ENCODE results near the gene ASCL1.
A peak's percentile ranks its signal among the peaks of the same experiment; 100 is the strongest.

The ASCL1 gene

DNA sequence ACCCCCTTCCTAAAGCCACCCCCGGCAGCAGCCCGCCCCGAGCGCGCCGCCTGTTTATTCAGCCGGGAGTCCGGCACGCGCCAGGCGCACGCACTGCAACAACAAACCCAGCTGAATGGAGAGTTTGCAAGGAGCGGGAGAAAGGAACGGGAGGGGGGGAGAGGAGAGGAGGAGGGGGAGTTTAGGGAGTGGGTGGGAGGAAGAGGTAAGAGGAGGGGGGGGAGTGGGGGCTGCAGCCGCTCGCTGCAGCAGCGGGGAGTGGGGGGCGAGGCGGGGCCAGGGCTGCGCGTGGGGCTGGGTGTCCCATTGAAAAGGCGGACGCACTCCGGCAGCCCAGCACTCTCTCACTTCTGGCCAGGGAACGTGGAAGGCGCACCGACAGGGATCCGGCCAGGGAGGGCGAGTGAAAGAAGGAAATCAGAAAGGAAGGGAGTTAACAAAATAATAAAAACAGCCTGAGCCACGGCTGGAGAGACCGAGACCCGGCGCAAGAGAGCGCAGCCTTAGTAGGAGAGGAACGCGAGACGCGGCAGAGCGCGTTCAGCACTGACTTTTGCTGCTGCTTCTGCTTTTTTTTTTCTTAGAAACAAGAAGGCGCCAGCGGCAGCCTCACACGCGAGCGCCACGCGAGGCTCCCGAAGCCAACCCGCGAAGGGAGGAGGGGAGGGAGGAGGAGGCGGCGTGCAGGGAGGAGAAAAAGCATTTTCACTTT lies at the start of gene ASCL1:
Gene ASCL1 (plus strand): TSS at position 336 of the 712 bp plus-strand sequence. CDS start 571 bp downstream, outside the sequence.
- peak; percentile 94 for DNase-seq

DNA sequence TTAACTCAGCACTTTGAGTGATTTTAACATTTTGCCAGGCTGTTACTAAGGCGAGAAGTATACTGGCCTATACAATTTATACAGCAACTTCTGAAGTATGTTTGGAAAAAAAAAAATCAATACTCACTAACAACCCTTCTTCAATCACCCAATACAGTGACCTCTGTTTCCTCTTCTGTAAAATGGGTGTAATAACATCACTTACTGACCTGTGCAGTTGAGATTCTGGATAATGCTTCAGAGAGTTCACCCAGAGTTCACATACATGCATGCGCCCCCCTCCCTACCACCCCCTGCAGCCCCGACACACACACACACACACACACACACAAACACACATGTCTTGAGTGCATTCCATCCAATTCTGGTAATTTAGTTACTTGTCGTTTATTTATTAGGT lies 49.6 kb upstream of the ASCL1 start:
- DNase-seq, result no peak

DNA sequence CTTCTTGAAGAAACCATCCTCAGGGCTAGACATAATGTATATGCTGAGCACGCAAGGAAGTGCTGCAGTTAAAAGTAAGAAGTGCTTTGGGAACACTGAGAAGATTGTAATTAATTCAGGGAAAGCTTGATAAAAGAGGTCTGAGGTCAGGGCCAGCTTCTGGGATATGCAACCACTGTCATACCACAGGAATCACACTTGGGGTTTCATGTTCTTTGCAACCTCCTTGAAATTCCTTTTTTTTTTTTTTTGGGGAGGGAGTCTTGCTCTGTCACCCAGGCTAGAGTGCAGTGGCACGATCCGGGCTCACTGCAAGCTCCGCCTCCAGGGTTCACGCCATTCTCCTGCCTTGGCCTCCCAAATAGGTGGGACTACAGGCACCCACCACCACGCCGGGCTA lies 47.3 kb upstream of the ASCL1 start:
- no peak for DNase-seq

DNA sequence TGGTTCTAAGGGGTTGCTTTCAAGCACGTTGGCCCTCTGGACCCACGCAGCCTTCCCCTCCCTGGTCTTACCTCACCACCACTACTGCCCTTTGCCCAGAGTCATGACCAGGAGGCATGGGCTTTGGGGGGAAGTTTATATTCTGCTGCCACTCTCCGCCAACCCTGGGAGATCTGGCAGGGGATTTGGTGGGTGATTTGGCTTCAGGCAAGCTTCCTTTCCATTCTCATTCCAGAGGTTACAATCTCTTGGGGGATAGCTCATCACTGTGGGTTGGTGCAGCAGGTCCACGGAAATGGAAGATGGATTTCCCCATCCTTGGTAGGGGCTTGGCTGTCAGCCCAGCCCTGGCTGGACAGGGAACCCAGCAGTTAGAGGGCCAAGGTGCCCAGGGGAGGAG lies 46.7 kb upstream of the ASCL1 start:
- no peak for DNase-seq

DNA sequence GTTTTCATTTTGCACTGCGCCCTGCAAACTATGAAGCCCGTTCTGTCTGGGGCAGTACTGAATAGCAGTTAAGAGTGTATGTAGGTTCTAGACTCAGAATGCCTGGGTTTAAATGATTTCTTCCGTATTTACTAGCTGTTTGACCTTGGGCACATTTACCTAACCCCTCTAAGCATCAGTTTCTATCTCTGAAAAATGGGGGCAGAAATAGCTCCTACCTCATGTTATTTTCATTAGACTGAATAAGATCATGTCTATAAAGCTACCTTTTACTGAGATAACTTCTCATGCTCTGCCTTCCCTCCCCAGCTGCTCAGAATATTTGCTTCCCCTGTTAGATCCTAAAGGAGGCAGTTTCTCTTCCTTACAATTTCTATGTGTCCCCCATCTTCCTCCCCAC lies 46.2 kb upstream of the ASCL1 start:
- DNase-seq, result no peak

DNA sequence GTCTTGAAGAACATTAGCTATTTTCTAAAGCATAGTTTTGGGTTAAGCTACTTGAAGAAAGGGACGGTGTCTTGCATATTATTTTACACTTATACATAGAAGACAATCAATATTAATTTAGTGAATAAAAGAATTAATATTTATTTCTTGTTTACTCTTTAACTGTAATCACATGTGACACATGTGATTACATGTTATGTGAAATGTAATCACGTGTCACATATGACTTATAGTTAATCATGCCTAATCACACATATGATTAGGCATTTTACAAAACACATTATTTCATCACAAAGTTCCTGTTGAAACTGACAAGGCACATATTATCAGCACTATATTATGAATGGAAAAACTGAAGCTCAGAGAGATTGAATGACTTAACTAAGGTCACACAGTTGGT lies 45.2 kb upstream of the ASCL1 start:
- DNase-seq, result no peak

DNA sequence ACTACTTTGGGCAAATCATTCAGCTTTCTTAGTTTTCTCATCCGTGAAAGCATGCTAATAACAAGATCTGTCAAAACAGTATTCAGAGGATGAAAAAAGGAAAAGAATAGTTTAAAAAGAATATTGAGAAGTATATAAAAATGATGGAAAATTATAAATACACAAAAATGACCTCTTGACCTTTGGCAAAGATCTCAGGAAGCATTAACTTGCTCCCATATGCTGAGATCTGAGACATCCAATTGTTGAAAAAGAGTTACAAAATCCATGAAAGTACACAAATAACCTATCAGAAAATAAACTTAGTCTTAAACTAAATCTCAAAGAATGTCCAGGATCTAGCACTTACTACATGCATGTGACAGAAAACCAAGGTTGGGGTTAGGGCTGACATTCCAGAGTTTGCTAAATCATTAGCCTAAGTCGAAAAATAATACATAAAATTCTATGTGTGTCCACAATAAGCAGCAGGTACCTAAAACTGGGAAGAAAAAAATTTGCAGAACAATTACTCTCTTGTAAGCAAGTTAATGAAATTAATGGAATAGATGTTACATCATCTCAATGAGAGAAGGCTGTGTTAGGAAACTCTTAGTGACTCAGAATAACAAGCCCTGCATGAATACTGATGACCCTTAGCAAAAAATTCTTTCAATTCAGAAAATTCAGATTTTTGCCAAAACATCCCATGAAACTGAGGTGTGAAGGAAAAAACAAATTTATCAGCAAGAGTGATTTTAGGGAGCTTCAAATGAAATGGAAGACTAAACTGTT lies 43.8 kb upstream of the ASCL1 start:
- DNase-seq, result no peak

DNA sequence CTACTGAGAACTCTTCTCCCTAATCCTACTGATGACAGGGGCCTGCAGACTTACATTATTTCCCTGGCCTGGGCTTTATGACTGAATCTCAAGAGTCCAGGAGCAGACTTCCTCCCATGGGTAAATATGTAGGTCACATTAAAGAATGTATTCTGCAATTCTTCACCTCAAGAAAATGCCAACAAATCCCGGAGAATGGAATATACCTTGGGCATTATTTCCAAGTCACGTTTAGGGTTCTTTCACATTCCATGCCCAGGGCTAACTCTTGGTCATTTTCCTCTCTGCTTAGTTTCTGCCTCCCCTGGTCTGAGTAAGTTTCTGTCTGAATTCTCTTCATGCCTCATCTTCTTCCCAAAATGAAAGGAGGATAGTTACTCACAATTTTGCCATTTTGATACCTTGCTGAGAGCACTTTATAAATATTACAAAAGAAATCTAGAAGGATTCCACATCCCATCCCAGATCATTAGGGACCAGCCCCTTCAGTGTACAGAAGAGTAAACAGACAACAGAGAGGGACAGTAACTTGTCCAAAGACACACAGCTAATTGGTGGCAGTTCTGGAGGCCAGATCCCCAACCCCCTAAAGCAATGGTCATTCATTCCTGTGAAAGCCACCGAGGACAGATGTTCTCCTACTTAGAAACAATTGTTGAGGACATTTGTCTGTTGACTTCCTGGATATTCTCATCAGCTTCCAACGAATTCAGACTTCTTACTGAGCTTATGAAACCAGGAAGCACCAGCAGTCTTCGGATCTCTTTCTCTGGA lies 41.0 kb upstream of the ASCL1 start:
- no peak for DNase-seq

DNA sequence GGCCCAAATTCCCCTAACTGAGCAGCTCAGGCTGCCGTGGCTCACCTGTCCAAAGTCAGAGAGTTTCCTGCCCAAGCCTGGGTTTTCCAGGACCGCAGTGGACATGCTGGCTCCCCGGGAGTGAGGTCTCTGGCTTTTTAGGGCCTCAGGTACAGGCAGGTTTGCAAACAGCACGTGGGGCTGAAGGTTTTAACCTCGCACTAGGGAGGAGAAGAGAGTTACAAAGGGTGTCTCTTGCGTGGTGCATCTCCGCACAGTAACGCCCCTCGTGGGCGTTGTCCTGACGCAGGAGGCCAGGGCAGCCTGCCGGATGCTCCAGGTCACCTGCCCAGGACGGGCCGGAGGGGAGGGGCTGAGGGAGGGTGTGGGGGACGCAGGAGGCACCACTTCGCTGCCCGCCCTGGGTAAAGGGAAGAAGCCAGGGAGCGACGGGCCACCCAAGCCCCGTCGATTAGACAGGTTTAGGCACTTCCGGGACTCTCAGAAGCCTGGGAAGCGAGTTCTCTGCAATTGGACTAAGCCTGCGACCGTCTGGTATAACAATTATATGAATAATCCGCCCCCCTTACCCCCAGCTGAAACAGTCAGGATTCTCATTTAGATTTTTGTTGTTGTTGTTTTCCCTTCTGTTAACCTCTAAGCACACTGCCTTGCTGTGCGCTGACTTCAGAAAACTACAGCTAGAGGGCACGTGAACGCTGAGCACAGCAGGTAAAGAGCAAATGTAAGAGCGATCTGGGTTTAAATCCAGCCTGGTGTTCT lies 40.3 kb upstream of the ASCL1 start, which contains the start of gene PAH:
Gene PAH (minus strand): TSS at position 219 of the 762 bp plus-strand sequence. CDS start 114 bp downstream, at position 105.
- DNase-seq, result peak; percentile 24

DNA sequence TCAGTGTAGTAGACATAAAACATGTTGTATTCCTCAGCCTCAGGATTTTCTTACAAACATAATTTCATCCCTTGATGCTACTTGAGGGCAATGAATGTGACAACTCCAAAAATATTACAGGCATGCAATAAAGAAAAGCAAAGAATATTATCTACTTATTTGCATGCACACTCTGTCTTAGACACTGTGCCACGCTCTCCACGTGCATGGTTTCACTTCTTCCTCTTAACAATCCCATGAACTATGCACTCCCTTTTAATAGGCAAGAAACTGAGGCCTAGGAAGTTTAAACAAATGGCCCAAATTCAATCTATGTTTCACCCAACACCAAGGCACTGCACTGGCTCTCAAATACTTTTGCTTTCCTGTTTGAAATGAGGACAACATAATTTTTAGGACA lies 38.6 kb upstream of the ASCL1 start:
- DNase-seq, result no peak

DNA sequence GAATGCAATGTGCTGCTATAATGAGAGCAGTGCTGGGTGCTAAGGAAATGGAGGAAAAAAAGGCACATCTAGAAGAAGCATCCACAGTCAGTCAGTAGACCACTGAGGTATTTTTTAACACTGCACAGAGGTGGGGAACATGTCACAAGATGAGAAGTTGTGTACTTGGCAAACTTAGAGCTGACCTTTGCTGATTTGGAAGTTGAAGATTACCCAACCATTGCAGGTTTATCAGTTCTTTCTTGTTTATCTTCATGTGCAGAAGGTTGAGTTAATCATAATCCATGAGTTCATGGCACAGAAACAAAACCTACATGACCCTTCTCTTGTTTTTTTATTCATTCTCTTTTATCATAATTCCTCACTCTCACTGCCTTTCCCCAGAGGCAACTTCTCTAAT lies 37.2 kb upstream of the ASCL1 start:
- no peak for DNase-seq

DNA sequence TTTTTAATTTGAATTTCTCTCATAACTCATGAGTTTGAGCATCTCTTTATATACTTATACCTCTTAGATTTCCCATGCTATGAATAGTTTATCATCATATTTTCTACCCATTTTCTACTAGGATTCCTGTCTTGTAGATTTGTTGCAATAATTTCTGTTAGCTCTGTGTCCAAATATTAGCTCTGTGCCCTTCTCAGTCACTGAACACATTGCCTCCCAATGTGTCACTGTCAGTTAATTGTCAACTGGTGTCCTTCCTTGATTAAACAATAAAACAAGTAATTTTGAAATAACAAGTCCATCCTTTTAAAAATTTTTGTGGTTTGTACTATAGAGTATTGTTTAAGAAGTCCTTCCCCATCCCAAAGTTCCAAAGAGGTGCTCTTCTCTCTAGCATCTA lies 36.2 kb upstream of the ASCL1 start:
- no peak for DNase-seq

DNA sequence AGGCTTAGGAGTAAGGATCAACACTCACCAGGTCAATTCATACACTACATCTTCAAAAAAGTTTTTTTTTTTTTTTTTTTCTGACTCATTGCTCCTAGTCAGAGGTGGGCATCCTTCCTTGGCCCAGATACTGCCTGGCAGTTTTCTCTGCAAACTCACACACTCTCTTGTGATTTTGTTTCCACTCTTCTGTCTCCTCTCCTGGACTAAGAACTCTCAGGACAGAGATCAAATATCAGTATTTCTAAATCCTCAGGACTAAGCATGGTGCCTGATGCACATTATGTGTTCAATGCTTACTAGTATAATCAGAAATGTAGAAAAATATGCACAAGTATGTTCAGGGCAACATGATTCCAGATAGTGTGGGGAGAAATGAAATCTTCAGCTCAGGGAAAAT lies 30.3 kb upstream of the ASCL1 start:
- DNase-seq, result no peak

DNA sequence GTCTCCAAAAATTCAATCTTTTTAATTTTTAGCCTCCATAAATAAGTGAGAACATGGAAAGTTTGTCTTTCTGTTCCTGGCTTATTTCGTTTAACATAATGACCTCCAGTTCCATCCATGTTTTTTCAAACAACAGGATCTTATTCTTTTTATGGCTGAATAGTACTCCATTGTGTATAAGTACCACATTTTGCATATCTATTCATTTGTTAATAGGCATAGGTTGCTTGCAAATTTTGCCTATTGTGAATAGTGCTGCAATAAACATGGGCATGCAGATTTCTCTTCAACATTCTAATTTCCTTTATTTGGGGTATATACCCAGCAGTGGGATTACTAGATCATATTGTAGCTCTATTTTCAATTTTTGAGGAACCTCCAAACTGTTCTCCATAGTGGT lies 24.3 kb upstream of the ASCL1 start:
- DNase-seq, result no peak

DNA sequence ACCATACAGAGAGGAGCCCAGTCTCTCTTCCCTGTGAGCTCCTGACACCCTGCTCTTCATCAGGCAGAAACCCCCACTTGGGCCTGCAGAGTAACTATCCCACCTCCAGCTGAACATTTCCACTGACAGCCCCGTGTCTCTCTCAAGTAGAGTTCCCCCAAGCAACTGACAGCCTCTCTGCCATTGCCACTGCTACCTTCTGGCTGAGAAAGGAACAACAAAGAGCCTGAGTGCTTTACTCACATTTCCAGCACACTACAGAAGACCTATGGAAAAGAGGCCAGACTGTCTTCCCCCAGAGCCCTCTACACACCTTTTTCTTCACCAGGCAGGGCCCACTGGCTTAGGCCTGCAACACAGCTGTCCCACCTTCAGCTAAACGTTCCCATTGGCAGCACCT lies 18.4 kb upstream of the ASCL1 start:
- no peak for DNase-seq

DNA sequence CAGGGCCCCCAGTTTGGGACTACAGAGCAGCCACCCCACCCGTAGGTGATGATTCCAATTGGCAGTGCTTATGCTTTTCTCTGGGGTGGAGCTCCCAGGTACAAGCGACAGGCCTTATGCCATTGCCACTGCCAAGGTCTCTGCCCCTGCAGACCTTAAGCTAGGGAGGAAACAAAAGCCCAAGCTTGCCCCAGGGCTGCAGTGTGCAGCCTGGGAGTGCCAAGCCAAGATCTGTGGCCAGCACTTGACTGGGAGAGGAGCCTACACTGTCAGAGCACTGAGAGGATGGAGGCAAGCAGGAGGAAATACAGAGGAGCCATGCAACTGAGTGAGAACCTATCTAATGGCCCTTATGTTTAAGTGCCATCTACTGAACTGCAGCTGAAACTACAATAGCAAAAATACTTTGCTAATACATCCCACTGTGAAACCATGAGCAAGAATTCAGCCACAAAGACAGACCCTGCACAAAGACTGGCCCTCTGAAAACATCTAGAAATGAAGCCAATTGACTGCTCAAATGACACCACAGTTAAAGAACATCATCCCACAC lies 17.7 kb upstream of the ASCL1 start:
- DNase-seq, result no peak

DNA sequence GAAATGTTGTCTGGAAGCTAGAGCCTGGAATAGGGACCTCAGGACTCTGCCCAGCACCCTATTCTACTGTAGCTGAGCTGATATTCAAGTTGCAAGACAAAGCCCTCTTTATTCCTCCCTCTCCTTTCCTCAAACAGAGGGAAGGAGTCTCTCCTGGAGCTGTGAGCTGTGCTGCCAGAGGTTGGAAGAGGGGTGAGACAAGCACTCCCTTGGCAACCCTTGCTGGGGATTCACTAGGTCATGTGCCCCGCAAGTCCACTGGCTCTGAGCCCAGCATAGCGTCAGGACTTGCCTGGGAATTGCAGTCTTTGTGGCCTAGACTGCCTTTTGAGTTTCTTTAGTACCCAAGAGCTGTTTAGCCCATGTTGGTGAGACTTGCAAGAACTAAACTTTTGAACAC lies 11.4 kb upstream of the ASCL1 start:
- DNase-seq, result no peak

DNA sequence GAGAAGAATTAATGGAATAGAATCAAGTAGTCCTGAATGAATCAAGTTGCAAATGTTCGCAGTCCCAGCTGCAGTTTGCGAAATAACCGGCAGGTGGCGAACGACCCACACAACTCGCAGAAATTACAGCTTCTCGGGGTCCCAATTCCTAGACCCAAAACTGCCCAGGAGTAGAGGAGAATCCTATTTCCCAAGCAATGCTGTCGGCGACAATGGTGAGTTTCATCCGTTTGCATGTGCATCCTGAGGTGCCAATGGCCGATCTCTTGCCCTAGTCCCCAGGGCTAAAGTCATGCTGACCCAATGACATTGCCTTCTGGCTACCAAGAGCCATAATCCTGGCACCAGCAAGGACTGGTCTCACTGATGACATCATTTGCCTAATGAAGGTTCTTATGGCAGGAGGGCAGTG lies 8.5 kb upstream of the ASCL1 start:
- peak; percentile 48 for DNase-seq

DNA sequence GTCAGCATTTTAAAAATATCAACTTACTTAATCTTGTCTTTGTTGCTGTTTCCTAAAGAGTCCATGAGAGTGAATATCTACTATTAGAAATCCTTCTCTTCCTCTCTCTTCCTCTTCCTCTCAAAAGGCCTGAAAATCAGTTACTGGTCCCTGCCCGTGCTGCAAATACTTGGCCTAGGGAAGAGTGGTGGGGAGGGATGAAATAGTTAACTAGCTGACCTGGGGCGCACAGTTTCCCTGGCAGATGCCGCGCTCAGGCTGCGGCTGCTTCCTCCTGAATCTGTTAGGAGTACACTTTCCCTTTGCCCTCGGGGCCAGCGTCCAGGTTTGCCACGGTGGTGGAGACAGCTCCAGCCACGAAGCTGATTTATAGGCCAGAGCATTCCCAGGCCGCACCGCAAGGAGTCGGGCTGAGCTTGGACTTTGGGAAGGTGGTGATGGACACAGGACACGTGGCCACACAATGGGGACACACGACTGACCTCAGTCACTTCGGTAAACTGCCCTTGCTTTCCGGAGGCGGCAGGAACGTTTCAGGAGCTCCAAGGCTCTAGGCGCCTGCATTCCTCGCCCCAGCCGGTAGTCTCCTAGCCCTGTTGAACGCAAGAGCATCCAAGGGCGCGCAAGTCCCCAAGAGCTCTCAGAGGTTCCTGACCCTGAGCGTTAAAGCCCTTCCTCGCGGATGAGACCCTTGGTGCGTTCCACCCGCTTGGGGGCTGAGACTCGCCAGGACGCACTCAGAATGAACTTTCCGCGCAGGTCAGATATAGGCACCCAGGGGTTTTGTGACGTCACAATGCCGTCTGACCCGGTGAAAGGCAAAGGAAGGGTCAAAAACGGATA lies 7.1 kb upstream of the ASCL1 start:
- DNase-seq, result peak; percentile 75

DNA sequence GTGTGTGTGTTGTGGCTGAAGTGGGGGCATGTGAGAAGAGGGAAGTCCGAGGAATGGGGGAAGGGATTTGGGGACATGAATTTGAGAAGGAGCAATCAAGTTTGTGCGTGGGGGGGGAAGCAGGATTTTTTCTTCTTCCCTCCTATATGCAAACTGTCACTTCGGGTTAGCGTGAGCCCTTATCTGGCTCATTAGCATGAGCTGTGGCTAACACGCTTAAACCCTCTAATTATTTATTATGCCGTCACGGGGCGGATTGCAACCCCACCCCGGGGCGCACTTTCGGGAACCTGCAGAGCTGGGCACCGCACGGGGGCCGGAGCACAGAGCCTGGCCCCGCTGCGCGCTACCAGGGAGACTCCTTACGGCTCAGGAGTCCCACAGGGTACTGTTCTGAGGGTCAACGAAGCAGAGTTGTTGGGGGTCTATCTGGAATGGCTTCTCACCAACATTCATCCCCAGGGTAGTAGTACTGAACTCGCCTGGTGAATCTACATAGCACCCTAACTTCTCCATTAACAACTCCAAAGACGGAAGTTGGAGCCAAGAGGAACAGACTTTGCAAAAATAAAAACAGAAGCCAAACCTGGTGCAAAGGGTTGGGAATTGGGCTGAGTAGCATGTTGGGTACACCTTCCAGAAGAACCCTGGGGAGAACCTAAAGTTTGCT lies 6.4 kb upstream of the ASCL1 start:
- peak; percentile 75 for DNase-seq

DNA sequence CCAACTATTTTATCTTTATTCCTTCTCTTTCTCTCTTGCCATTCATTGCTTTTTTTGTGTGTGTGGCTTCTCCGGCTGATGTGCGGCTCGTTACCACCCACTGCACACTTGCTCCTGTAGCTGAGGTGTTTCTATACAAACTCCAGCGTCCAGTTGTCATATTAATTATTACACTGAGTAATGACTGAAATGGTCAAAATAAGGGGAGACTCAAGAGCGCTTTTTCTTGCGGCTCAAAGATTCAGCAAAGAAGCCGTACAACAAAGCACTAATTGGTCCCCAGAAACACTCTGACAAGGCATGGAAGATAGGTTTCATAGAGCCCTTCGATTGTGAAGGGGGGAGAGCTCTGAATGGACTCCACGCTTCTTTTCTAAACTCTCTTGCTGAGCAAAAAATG lies 5.6 kb upstream of the ASCL1 start:
- DNase-seq, result peak; percentile 38
